HG03378 (cell line): ENCODE measurements around the gene DSCAM.
"Not testable (repeated sequence)": the region's sequence is repeated elsewhere in the genome, so short reads cannot be mapped to it uniquely, and the experiment has no call there.

Source experiments
- ATAC-seq: cut with Tn5 transposase; IDR thresholded peaks from one replicate; pipeline ENCODE4 v1.9.1; 2021; ENCODE audit warnings: mild to moderate bottlenecking, moderate library complexity; ENCODE audit not compliant: unreplicated experiment

Gene DSCAM

GRCh38 chr21:40271164-40271563 is 575.8 kb downstream of the DSCAM start:
- ATAC-seq: no peak

GRCh38 chr21:40270047-40270446 is 576.9 kb downstream of the DSCAM start:
- ATAC-seq: no peak

GRCh38 chr21:40269239-40269638 is 577.7 kb downstream of the DSCAM start:
- no peak for ATAC-seq

GRCh38 chr21:40258456-40258855 is 588.5 kb downstream of the DSCAM start:
- not testable (repeated sequence) for ATAC-seq

GRCh38 chr21:40257342-40257741 is 589.6 kb downstream of the DSCAM start:
- ATAC-seq: no peak

- ATAC-seq: no peak
Observed at GRCh38 chr21:40255518-40256444, 591.2 kb downstream of the DSCAM start.

- ATAC-seq: no peak
Observed at GRCh38 chr21:40254540-40255465, 592.2 kb downstream of the DSCAM start.

- no peak for ATAC-seq
Observed at GRCh38 chr21:40253112-40253511, 593.8 kb downstream of the DSCAM start.

- ATAC-seq: no peak
Observed at GRCh38 chr21:40250514-40251294, 596.3 kb downstream of the DSCAM start.

GRCh38 chr21:40244981-40245380 is 602.0 kb downstream of the DSCAM start:
- no peak for ATAC-seq

GRCh38 chr21:40243685-40244084 is 603.3 kb downstream of the DSCAM start:
- no peak for ATAC-seq

GRCh38 chr21:40242586-40243265 is 604.2 kb downstream of the DSCAM start:
- no peak for ATAC-seq

GRCh38 chr21:40235528-40235927 is 611.4 kb downstream of the DSCAM start:
- no peak for ATAC-seq

- ATAC-seq: no peak
Observed at GRCh38 chr21:40231979-40232378, 615.0 kb downstream of the DSCAM start.

- ATAC-seq: no peak
Observed at GRCh38 chr21:40227096-40227495, 619.9 kb downstream of the DSCAM start.

GRCh38 chr21:40215941-40216340 is 631.0 kb downstream of the DSCAM start:
- no peak for ATAC-seq

- no peak for ATAC-seq
Observed at GRCh38 chr21:40210251-40210650, 636.7 kb downstream of the DSCAM start.

- no peak for ATAC-seq
Observed at GRCh38 chr21:40208948-40209345, 638.0 kb downstream of the DSCAM start.

- no peak for ATAC-seq
Observed at GRCh38 chr21:40208206-40208947, 638.6 kb downstream of the DSCAM start.

- no peak for ATAC-seq
Observed at GRCh38 chr21:40200946-40201345, 646.0 kb downstream of the DSCAM start.
